Stimulated activated CD8-positive, alpha-beta memory T cell treated with anti-CD3 and anti-CD28 coated beads, Interleukin-12 subunit alpha, Interleukin-12 subunit beta, amount 100 ng/mL, for 4 hours (primary cell): Measurements from ENCODE around the gene HTR5A.
A peak's percentile ranks its signal among the peaks of the same experiment; 100 is the strongest.
"Not testable (repeated sequence)": the region's sequence is repeated elsewhere in the genome, so short reads cannot be mapped to it uniquely, and the experiment has no call there.

Experiments
- DNase-seq: peaks from one replicate; pipeline ENCODE4 v3.0.0-alpha.2; 2020; ENCODE audit warnings: low read depth

HTR5A gene

GRCh38 chr7:155069992-155070751 lies at the start of gene HTR5A:
TSS of gene HTR5A (plus strand) at chr7:155070324. CDS start at chr7:155070900, 576 bp downstream.
- DNase-seq, result peak; percentile 39

GRCh38 chr7:155020996-155021395 lies 49.1 kb upstream of the HTR5A start:
- DNase-seq, result no peak

- no peak for DNase-seq
Measured at GRCh38 chr7:155021699-155022145, 48.4 kb upstream of the HTR5A start.

GRCh38 chr7:155027879-155028278 lies 42.2 kb upstream of the HTR5A start:
- no peak for DNase-seq

- no peak for DNase-seq
Measured at GRCh38 chr7:155032978-155033377, 37.1 kb upstream of the HTR5A start.

GRCh38 chr7:155034495-155034894 lies 35.6 kb upstream of the HTR5A start:
- DNase-seq, result not testable (repeated sequence)

GRCh38 chr7:155038335-155038734 lies 31.8 kb upstream of the HTR5A start:
- DNase-seq, result no peak

- DNase-seq, result no peak
Measured at GRCh38 chr7:155043756-155044155, 26.4 kb upstream of the HTR5A start.

- no peak for DNase-seq
Measured at GRCh38 chr7:155048006-155048405, 22.1 kb upstream of the HTR5A start.

GRCh38 chr7:155051355-155051754 lies 18.8 kb upstream of the HTR5A start:
- DNase-seq, result no peak

- no peak for DNase-seq
Measured at GRCh38 chr7:155053002-155053401, 17.1 kb upstream of the HTR5A start.

- no peak for DNase-seq
Measured at GRCh38 chr7:155054761-155055160, 15.4 kb upstream of the HTR5A start.

GRCh38 chr7:155057076-155057475 lies 13.0 kb upstream of the HTR5A start:
- no peak for DNase-seq

- DNase-seq, result no peak
Measured at GRCh38 chr7:155058896-155059295, 11.2 kb upstream of the HTR5A start.

GRCh38 chr7:155059703-155060102 lies 10.4 kb upstream of the HTR5A start:
- no peak for DNase-seq

GRCh38 chr7:155062411-155062810 lies 7.7 kb upstream of the HTR5A start:
- DNase-seq, result no peak

- no peak for DNase-seq
Measured at GRCh38 chr7:155064186-155064585, 5.9 kb upstream of the HTR5A start.

GRCh38 chr7:155066417-155066950 lies 3.6 kb upstream of the HTR5A start:
- DNase-seq, result no peak

GRCh38 chr7:155071121-155071651 lies 1.1 kb downstream of the HTR5A start:
- DNase-seq, result no peak

GRCh38 chr7:155071916-155072571 lies 1.9 kb downstream of the HTR5A start:
- DNase-seq, result no peak

GRCh38 chr7:155073922-155074321 lies 3.8 kb downstream of the HTR5A start:
- no peak for DNase-seq

GRCh38 chr7:155084021-155084420 lies 13.9 kb downstream of the HTR5A start:
- no peak for DNase-seq

- no peak for DNase-seq
Measured at GRCh38 chr7:155084969-155085368, 14.8 kb downstream of the HTR5A start.
